ENCODE results near the gene IFNAR1. TPM values are rescaled to one million over a fixed set of nuclear protein-coding genes. Genes with fewer than 3 reads are reported as not detected.

The IFNAR1 gene
- total RNA-seq, 1 experiment from 2014 or later = 20.5 TPM

- no peaks in the 10 kb centered on the region for H3K27me3 ChIP-seq (ENCODE audit: insufficient read depth, low read length)
- H2AFZ ChIP-seq (ENCODE audit: low read depth, low read length, poor library complexity, severe bottlenecking) = no peak overlapping the region
- no peak overlapping the region for H3K9ac ChIP-seq (ENCODE audit: low read length)
- H3K79me2 ChIP-seq (ENCODE audit: insufficient read depth, low read length) = no peaks in the 10 kb centered on the region
- H3K9me3 ChIP-seq (ENCODE audit: control insufficient read depth in 1 of 2, insufficient read depth in 1 of 2, low read depth in 1 of 2, low read length in 2 of 2) = peaks cover 0 to 9% of the 10 kb centered on the region in 2 experiments; a peak in 1 of 4 replicates
- H3K4me2 ChIP-seq (ENCODE audit: low read length) = no peak overlapping the region
- H3K4me3 ChIP-seq (replicated peaks in 1 of 2; ENCODE audit: low read depth in 1 of 2, low read length in 2 of 2) = no peak overlapping the region
- no TSS peak for BruUV-seq (replicated peaks)
- no peak for DNase-seq (ENCODE audit: low read depth, low spot score)
- H3K36me3 ChIP-seq (ENCODE audit: control insufficient read depth in 1 of 2, insufficient read depth in 2 of 2, low read length in 2 of 2) = peaks cover 0 to 8% of the 10 kb centered on the region in 2 experiments; a peak in 2 of 4 replicates
- ChIA-PET CTCF (interaction anchor here (1.0 kb wide), 1 partner anchor 171 kb away, joined by 3 read pairs; no protein-coding TSS in a partner anchor), POLR2A (no interaction called here), RAD21 (ENCODE audit: low non-redundant PET in 1 of 2, low total read pairs in 2 of 2, uncharacterized antibody in 2 of 2, unreplicated experiment in 2 of 2) (no interaction called here)
- TF ChIP-seq JUND (IDR thresholded peaks at IDR 0.05) (no peak), ZFX (IDR thresholded peaks at IDR 0.05) (no peak), EZH2phosphoT487 (IDR thresholded peaks at IDR 0.05; ENCODE audit: borderline replicate concordance) (no peak), SIN3A (IDR thresholded peaks at IDR 0.05; ENCODE audit: low read depth) (no peak), SRF (IDR thresholded peaks at IDR 0.05; ENCODE audit: low read depth) (no peak), MAX (IDR thresholded peaks at IDR 0.05) (no peak), CBX3 (IDR thresholded peaks at IDR 0.05; ENCODE audit: low read depth) (no peak), POLR2A (IDR thresholded peaks at IDR 0.05; ENCODE audit: borderline replicate concordance, extremely low read depth, insufficient read depth, insufficient read length) (no peak), ELF1 (IDR thresholded peaks at IDR 0.05; ENCODE audit: borderline replicate concordance, low read depth) (no peak), ATF3 (IDR thresholded peaks at IDR 0.05) (no peak)
- intact Hi-C loops (cut with micrococcal nuclease) = no loop called here
- no peaks in the 10 kb centered on the region for H3K4me1 ChIP-seq (ENCODE audit: control insufficient read depth in 1 of 2, insufficient read depth in 2 of 2, low read length in 2 of 2)
- H4K20me1 ChIP-seq (ENCODE audit: insufficient read depth) = no peaks in the 10 kb centered on the region
- no peaks in the 10 kb centered on the region for H3K9me2 ChIP-seq (ENCODE audit: insufficient read depth)
- ATAC-seq = no peak
- no peak overlapping the region for H3K27ac ChIP-seq (ENCODE audit: low read depth, low read length)
Measured at GRCh38 chr21:33278721-33279120, 46.0 kb upstream of the IFNAR1 start.

GRCh38 chr21:33279330-33279820, 45.4 kb upstream of the IFNAR1 start:
- Histone ChIP-seq H3K9me3 (ENCODE audit: control insufficient read depth in 1 of 2, insufficient read depth in 1 of 2, low read depth in 1 of 2, low read length in 2 of 2) (peaks cover 0 to 9% of the 10 kb centered on the region in 2 experiments; a peak in 1 of 4 replicates), H2AFZ (ENCODE audit: low read depth, low read length, poor library complexity, severe bottlenecking) (no peak overlapping the region), H3K27ac (ENCODE audit: low read depth, low read length) (no peak overlapping the region), H3K27me3 (ENCODE audit: insufficient read depth, low read length) (no peaks in the 10 kb centered on the region), H3K4me2 (ENCODE audit: low read length) (no peak overlapping the region), H3K4me1 (ENCODE audit: control insufficient read depth in 1 of 2, insufficient read depth in 2 of 2, low read length in 2 of 2) (no peaks in the 10 kb centered on the region), H4K20me1 (ENCODE audit: insufficient read depth) (no peaks in the 10 kb centered on the region), H3K4me3 (replicated peaks in 1 of 2; ENCODE audit: low read depth in 1 of 2, low read length in 2 of 2) (no peak overlapping the region), H3K36me3 (ENCODE audit: control insufficient read depth in 1 of 2, insufficient read depth in 2 of 2, low read length in 2 of 2) (peaks cover 0 to 8% of the 10 kb centered on the region in 2 experiments; a peak in 2 of 4 replicates), H3K9me2 (ENCODE audit: insufficient read depth) (no peaks in the 10 kb centered on the region), H3K79me2 (ENCODE audit: insufficient read depth, low read length) (no peaks in the 10 kb centered on the region), H3K9ac (ENCODE audit: low read length) (no peak overlapping the region)
- TF ChIP-seq ZNF274 (IDR thresholded peaks at IDR 0.05; ENCODE audit: low read depth, low read length) (no peak), YY1 (IDR thresholded peaks at IDR 0.05; ENCODE audit: extremely low read depth, insufficient replicate concordance, low read depth, low read length) (no peak), POLR2AphosphoS5 (IDR thresholded peaks at IDR 0.05; ENCODE audit: low read depth, low read length) (no peak), ATF3 (IDR thresholded peaks at IDR 0.05) (no peak), SRF (IDR thresholded peaks at IDR 0.05; ENCODE audit: low read depth) (no peak), POLR2A (IDR thresholded peaks at IDR 0.05; ENCODE audit: borderline replicate concordance, extremely low read depth, insufficient read depth, insufficient read length) (no peak), TCF7L2 (IDR thresholded peaks at IDR 0.05; ENCODE audit: borderline replicate concordance, extremely low read depth, insufficient read depth, insufficient read length) (no peak), MAX (IDR thresholded peaks at IDR 0.05) (no peak), CEBPB (IDR thresholded peaks at IDR 0.05; ENCODE audit: low read depth) (no peak), EZH2phosphoT487 (IDR thresholded peaks at IDR 0.05; ENCODE audit: borderline replicate concordance) (no peak), ZBTB33 (IDR thresholded peaks at IDR 0.05; ENCODE audit: extremely low read depth, insufficient replicate concordance, low read length) (no peak), EGR1 (IDR thresholded peaks at IDR 0.05; ENCODE audit: low read depth) (no peak), ZFX (IDR thresholded peaks at IDR 0.05) (no peak)
- ChIA-PET POLR2A (no interaction called here), RAD21 (ENCODE audit: low non-redundant PET in 1 of 2, low total read pairs in 2 of 2, uncharacterized antibody in 2 of 2, unreplicated experiment in 2 of 2) (no interaction called here), CTCF (interaction anchor here (1.0 kb wide), 1 partner anchor 170 kb away, joined by 3 read pairs; no protein-coding TSS in a partner anchor)
- BruUV-seq (replicated peaks) = no TSS peak
- DNase-seq (ENCODE audit: low read depth, low spot score) (no peak), ATAC-seq (no peak)
- intact Hi-C loops (cut with micrococcal nuclease) = no loop called here
